IMR-90 (cell line): ENCODE data around the gene TACC2. TPM values are rescaled to one million over a fixed set of nuclear protein-coding genes. Genes with fewer than 3 reads are reported as not detected.

Experiments
- ATAC-seq: fragments of 200-7000 bp; cut with Tn5 transposase; 2 replicates; pipeline ENCODE4 v1.9.1; 2020; ENCODE audit warnings: low read depth, mild to moderate bottlenecking, moderate library complexity
- BruUV-seq: library from RNA; stranded (reverse); fragments of 400-500 nt; replicated peaks from 2 replicates; lab custom pipeline; 2021; lab: Mats Ljungman, UMichigan
- CTCF ChIA-PET: fragments of 300-600 bp; formaldehyde crosslinking; extraction: SDS; loops from one replicate; lab custom pipeline; 2021; ENCODE audit warnings: antibody characterized with exemption; lab: Yijun Ruan, JAX
- POLR2A ChIA-PET: fragments of 300-600 bp; sonication (Branson Sonifier 250); formaldehyde crosslinking; loops from one replicate; lab custom pipeline; 2022; ENCODE audit warnings: antibody characterized with exemption; ENCODE audit not compliant: unreplicated experiment; lab: Charles Lee
- DNase-seq: peaks from one replicate; pipeline ENCODE4 v3.0.0; 2013
- H2AFZ ChIP-seq: replicated peaks from 2 replicates; pipeline ENCODE3; 2013; ENCODE audit warnings: low read length, mild to moderate bottlenecking; ENCODE audit not compliant: poor library complexity
- H2AK5ac ChIP-seq: 2 replicates; pipeline ENCODE4 v1.6.1; 2013; ENCODE audit warnings: low read depth, low read length, inconsistent platforms
- H2AK9ac ChIP-seq: replicated peaks from 2 replicates; pipeline ENCODE3; 2013; ENCODE audit warnings: mild to moderate bottlenecking, low read depth, low read length, moderate library complexity; ENCODE audit not compliant: poor library complexity
- H2BK120ac ChIP-seq: 2 replicates; pipeline ENCODE4 v1.6.1; 2013; ENCODE audit warnings: low read depth, low read length, inconsistent platforms
- H2BK15ac ChIP-seq: 3 replicates; pipeline ENCODE4 v1.6.1; 2013; ENCODE audit warnings: low read depth, low read length, inconsistent platforms
- H2BK20ac ChIP-seq: 2 replicates; pipeline ENCODE4 v1.6.1; 2013; ENCODE audit warnings: low read depth, mild to moderate bottlenecking, inconsistent platforms, low read length, moderate library complexity
- H2BK5ac ChIP-seq: 2 replicates; pipeline ENCODE4 v1.6.1; 2013; ENCODE audit warnings: mild to moderate bottlenecking, low read depth, low read length, inconsistent platforms; ENCODE audit not compliant: poor library complexity, severe bottlenecking
- H3K14ac ChIP-seq: replicated peaks from 2 replicates; pipeline ENCODE4 v1.6.1; 2013; ENCODE audit warnings: low read depth, low read length, inconsistent platforms
- H3K18ac ChIP-seq: 2 replicates; pipeline ENCODE4 v1.6.1; 2013; ENCODE audit warnings: low read depth, low read length, control low read depth
- H3K23ac ChIP-seq: 2 replicates; pipeline ENCODE4 v1.6.1; 2013; ENCODE audit warnings: low read depth, low read length, inconsistent platforms
- H3K27ac ChIP-seq: 2 replicates; pipeline ENCODE4 v1.5.1; 2013; ENCODE audit warnings: mild to moderate bottlenecking, control low read depth, low read length; ENCODE audit not compliant: insufficient read depth
- H3K27me3 ChIP-seq: 2 replicates; pipeline ENCODE4 v1.6.1; 2013; ENCODE audit warnings: low read length; ENCODE audit not compliant: control insufficient read depth, insufficient read depth
- H3K36me3 ChIP-seq: 2 replicates; pipeline ENCODE4 v1.6.1; 2013; ENCODE audit warnings: low read length, mixed read lengths; ENCODE audit not compliant: control insufficient read depth, insufficient read depth
- H3K4ac ChIP-seq: 2 replicates; pipeline ENCODE4 v1.6.1; 2013; ENCODE audit warnings: low read depth, low read length, inconsistent platforms
- H3K4me1 ChIP-seq: 2 replicates; pipeline ENCODE4 v1.6.1; 2013; ENCODE audit warnings: low read length, mixed read lengths; ENCODE audit not compliant: control insufficient read depth, insufficient read depth
- H3K4me2 ChIP-seq: 2 replicates; pipeline ENCODE4 v1.6.1; 2013; ENCODE audit warnings: low read depth, mild to moderate bottlenecking, control low read depth, low read length, moderate library complexity
- H3K4me3 ChIP-seq: 2 replicates; pipeline ENCODE4 v1.5.1; 2013; ENCODE audit warnings: low read depth, mild to moderate bottlenecking, control low read depth, low read length, moderate library complexity; ENCODE audit not compliant: insufficient read depth
- H3K56ac ChIP-seq: 2 replicates; pipeline ENCODE4 v1.6.1; 2013; ENCODE audit warnings: low read length, inconsistent platforms; ENCODE audit not compliant: insufficient read depth; ENCODE audit errors: extremely low read depth
- H3K79me1 ChIP-seq, 2 experiments: 2 replicates each; pipeline ENCODE4 v1.6.1; 2013; ENCODE audit warnings: low read length in 2 of 2, inconsistent platforms in 1 of 2, low read depth in 1 of 2
- H3K9ac ChIP-seq: 2 replicates; pipeline ENCODE4 v1.6.1; 2013; ENCODE audit warnings: low read depth, low read length, control low read depth
- H3K9me1 ChIP-seq: 2 replicates; pipeline ENCODE4 v1.6.1; 2013; ENCODE audit warnings: low read length, inconsistent platforms; ENCODE audit not compliant: insufficient read depth
- H3K9me3 ChIP-seq: 2 replicates; pipeline ENCODE4 v1.6.1; 2013; ENCODE audit warnings: low read length; ENCODE audit not compliant: control insufficient read depth, insufficient read depth
- H4K20me1 ChIP-seq: 2 replicates; pipeline ENCODE4 v1.6.1; 2013; ENCODE audit warnings: low read length, inconsistent platforms; ENCODE audit not compliant: insufficient read depth
- H4K5ac ChIP-seq: 2 replicates; pipeline ENCODE4 v1.6.1; 2013; ENCODE audit warnings: mild to moderate bottlenecking, low read depth, low read length, control low read depth
- H4K8ac ChIP-seq, 2 experiments: 2 replicates each; pipeline ENCODE4 v1.6.1; 2013; ENCODE audit warnings: low read depth in 2 of 2, low read length in 2 of 2, control low read depth in 1 of 2, inconsistent platforms in 1 of 2
- H4K91ac ChIP-seq: 2 replicates; pipeline ENCODE4 v1.6.1; 2013; ENCODE audit warnings: low read depth, low read length, inconsistent platforms; ENCODE audit not compliant: insufficient read depth
- BHLHE40 ChIP-seq: fragments of 150-350 bp; IDR thresholded peaks from 2 replicates; pipeline ENCODE4 v1.6.1; 2016; ENCODE audit warnings: mild to moderate bottlenecking, low read depth, low read length
- CEBPB ChIP-seq: IDR thresholded peaks from 2 replicates; pipeline ENCODE4 v1.6.1; 2012; ENCODE audit warnings: low read depth, low read length, improper control_type of control experiment
- CHD1 ChIP-seq: IDR thresholded peaks from 2 replicates; pipeline ENCODE4 v1.6.1; 2012; ENCODE audit warnings: low read depth, low read length, improper control_type of control experiment
- FOS ChIP-seq: fragments of 150-350 bp; IDR thresholded peaks from 2 replicates; pipeline ENCODE4 v1.6.1; 2016; ENCODE audit warnings: low read depth, low read length
- MAFK ChIP-seq: IDR thresholded peaks from 2 replicates; pipeline ENCODE4 v1.6.1; 2012; ENCODE audit warnings: low read depth, low read length, improper control_type of control experiment
- MAZ ChIP-seq: IDR thresholded peaks from 2 replicates; pipeline ENCODE4 v1.6.1; 2012; ENCODE audit warnings: low read depth, mild to moderate bottlenecking, low read length, improper control_type of control experiment, moderate library complexity, borderline replicate concordance
- MXI1 ChIP-seq: IDR thresholded peaks from 2 replicates; pipeline ENCODE4 v1.6.1; 2012; ENCODE audit warnings: low read depth, mild to moderate bottlenecking, low read length, moderate library complexity, borderline replicate concordance
- NFE2L2 ChIP-seq: fragments of 150-350 bp; IDR thresholded peaks from 2 replicates; pipeline ENCODE4 v1.6.1; 2016; ENCODE audit warnings: low read depth, mild to moderate bottlenecking, low read length
- POLR2A ChIP-seq: IDR thresholded peaks from 2 replicates; pipeline ENCODE4 v1.6.1; 2012; ENCODE audit warnings: mild to moderate bottlenecking, low read depth, low read length
- RAD21 ChIP-seq: IDR thresholded peaks from 2 replicates; pipeline ENCODE4 v1.6.1; 2012; ENCODE audit warnings: low read length, improper control_type of control experiment
- RCOR1 ChIP-seq: IDR thresholded peaks from 2 replicates; pipeline ENCODE4 v1.6.1; 2012; ENCODE audit warnings: mild to moderate bottlenecking, low read length, improper control_type of control experiment; ENCODE audit not compliant: insufficient replicate concordance
- RFX5 ChIP-seq: IDR thresholded peaks from 2 replicates; pipeline ENCODE4 v1.8.0; 2012; ENCODE audit warnings: low read depth, mild to moderate bottlenecking, low read length, moderate library complexity
- WGBS, 2 experiments: methylation state at CpG; one replicate each; pipeline versions ENCODE4 v1.1.5 to v1.1.7; 2013; ENCODE audit warnings: missing lambda C conversion rate in 2 of 2; ENCODE audit not compliant: insufficient read length in 1 of 2; ENCODE audit errors: extremely low coverage in 2 of 2; 5-methylcytosine and 5-hydroxymethylcytosine counted together
- dilution Hi-C: fragments of 300-500 bp; cut with HindIII; formaldehyde crosslinking; loops from one replicate; pipeline ENCODE4 v1.14.3; 2018; ENCODE audit warnings: low sequenced_read_pairs; ENCODE audit not compliant: unreplicated experiment
- in situ Hi-C: fragments of 300-500 bp; cut with MboI; formaldehyde crosslinking; loops from 3 replicates; pipeline ENCODE4 v1.14.3; 2019; ENCODE audit warnings: low sequenced_read_pairs, inconsistent platforms, mixed read lengths
- intact Hi-C: fragments of 100-400 bp; cut with micrococcal nuclease; formaldehyde crosslinking; loops from 2 replicates; pipeline ENCODE4 v1.10.0; 2022
- polyA plus RNA-seq, 3 experiments: library from polyadenylated mRNA; depleted of rRNA; stranded (reverse); fragments of >200 nt; gene quantifications; 2 replicates each; pipeline ENCODE4 v1.2.3, GENCODE V29; 2012; ENCODE audit warnings: low replicate concordance in 1 of 3
- total RNA-seq: library from RNA; depleted of rRNA; stranded (reverse); fragments of >200 nt; gene quantifications from 2 replicates; pipeline ENCODE4 v1.2.3, GENCODE V29; 2012
- TF ChIP-seq, protein P1 (sequence below): conservative IDR thresholded peaks from 2 replicates; pipeline ENCODE4 v1.5.1; 2012; ENCODE audit warnings: mild to moderate bottlenecking, low read depth, low read length, improper control_type of control experiment
- TF ChIP-seq, protein P2 (sequence below): fragments of 150-350 bp; IDR thresholded peaks from 2 replicates; pipeline ENCODE4 v1.6.1; 2017; ENCODE audit warnings: mild to moderate bottlenecking, antibody characterized with exemption, low read length, low read depth
- TF ChIP-seq, protein P3 (sequence below): fragments of 150-350 bp; IDR thresholded peaks from 2 replicates; pipeline ENCODE4 v1.6.1; 2016; ENCODE audit warnings: low read depth, mild to moderate bottlenecking, low read length, moderate library complexity, borderline replicate concordance

The TACC2 gene
- total and polyA plus RNA-seq, 2 of the 4 experiments (the other 2 are of a cell fraction): 2.9 to 15.4 TPM

DNA sequence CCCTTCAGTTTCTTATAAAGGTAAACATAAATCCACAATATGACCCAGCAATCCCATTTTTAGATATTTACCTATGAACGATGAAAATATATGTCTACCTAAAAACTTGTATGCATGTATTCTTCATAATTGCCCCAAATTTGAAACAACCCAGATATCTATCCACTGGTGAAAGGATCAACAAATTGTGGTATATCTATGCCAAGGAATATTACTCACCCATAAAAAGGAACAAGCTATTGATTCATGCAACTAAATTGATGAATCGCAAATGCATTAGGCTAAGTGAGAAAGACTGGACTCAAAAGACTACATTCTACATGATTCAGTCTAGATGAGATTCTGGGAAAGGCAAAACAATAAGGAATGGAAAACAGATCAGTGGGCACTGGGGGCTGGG, 156.2 kb downstream of the TACC2 start:
- Histone ChIP-seq H3K4me3 (no peak overlapping the region), H3K18ac (no peak overlapping the region), H3K79me1 (peaks cover 6 to 75% of the 10 kb centered on the region in 2 experiments; a peak in 3 of 4 replicates), H3K9ac (no peak overlapping the region), H3K4me1 (peaks cover 29% of the 10 kb centered on the region), H4K8ac (no peak overlapping the region), H2AK5ac (no peak overlapping the region), H3K27me3 (no peaks in the 10 kb centered on the region), H3K36me3 (no peaks in the 10 kb centered on the region), H2AK9ac (no peak overlapping the region), H2BK15ac (no peak overlapping the region), H3K4ac (no peak overlapping the region), H3K56ac (no peak overlapping the region), H3K14ac (no peak overlapping the region), H3K4me2 (no peak overlapping the region), H3K9me1 (peaks cover 27% of the 10 kb centered on the region), H3K23ac (no peak overlapping the region), H4K5ac (no peak overlapping the region), H3K27ac (no peak overlapping the region), H2BK20ac (no peak overlapping the region), H4K20me1 (peaks cover 19% of the 10 kb centered on the region), H2AFZ (no peak overlapping the region), H2BK120ac (no peak overlapping the region), H3K9me3 (no peaks in the 10 kb centered on the region), H4K91ac (no peak overlapping the region), H2BK5ac (no peak overlapping the region)
- in situ Hi-C loops (loop anchor here (25.0 kb wide), 1 partner anchor 1017 kb away; the partner anchor contains the start of gene BUB3), intact Hi-C loops (no loop called here), dilution Hi-C loops (no loop called here)
- BruUV-seq: no TSS peak
- no peak for TF ChIP-seq NFE2L2
- TF ChIP-seq RFX5: no peak
- no peak for TF ChIP-seq RCOR1
- no peak for TF ChIP-seq RAD21
- TF ChIP-seq CEBPB: no peak
- TF ChIP-seq, protein P1, sequence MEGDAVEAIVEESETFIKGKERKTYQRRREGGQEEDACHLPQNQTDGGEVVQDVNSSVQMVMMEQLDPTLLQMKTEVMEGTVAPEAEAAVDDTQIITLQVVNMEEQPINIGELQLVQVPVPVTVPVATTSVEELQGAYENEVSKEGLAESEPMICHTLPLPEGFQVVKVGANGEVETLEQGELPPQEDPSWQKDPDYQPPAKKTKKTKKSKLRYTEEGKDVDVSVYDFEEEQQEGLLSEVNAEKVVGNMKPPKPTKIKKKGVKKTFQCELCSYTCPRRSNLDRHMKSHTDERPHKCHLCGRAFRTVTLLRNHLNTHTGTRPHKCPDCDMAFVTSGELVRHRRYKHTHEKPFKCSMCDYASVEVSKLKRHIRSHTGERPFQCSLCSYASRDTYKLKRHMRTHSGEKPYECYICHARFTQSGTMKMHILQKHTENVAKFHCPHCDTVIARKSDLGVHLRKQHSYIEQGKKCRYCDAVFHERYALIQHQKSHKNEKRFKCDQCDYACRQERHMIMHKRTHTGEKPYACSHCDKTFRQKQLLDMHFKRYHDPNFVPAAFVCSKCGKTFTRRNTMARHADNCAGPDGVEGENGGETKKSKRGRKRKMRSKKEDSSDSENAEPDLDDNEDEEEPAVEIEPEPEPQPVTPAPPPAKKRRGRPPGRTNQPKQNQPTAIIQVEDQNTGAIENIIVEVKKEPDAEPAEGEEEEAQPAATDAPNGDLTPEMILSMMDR: no peak
- TF ChIP-seq FOS: no peak
- TF ChIP-seq MAZ: no peak
- TF ChIP-seq BHLHE40: no peak
- TF ChIP-seq CHD1: no peak
- TF ChIP-seq MAFK: no peak
- TF ChIP-seq POLR2A: no peak
- TF ChIP-seq, protein P2, sequence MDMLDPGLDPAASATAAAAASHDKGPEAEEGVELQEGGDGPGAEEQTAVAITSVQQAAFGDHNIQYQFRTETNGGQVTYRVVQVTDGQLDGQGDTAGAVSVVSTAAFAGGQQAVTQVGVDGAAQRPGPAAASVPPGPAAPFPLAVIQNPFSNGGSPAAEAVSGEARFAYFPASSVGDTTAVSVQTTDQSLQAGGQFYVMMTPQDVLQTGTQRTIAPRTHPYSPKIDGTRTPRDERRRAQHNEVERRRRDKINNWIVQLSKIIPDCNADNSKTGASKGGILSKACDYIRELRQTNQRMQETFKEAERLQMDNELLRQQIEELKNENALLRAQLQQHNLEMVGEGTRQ: no peak
- TF ChIP-seq, protein P3, sequence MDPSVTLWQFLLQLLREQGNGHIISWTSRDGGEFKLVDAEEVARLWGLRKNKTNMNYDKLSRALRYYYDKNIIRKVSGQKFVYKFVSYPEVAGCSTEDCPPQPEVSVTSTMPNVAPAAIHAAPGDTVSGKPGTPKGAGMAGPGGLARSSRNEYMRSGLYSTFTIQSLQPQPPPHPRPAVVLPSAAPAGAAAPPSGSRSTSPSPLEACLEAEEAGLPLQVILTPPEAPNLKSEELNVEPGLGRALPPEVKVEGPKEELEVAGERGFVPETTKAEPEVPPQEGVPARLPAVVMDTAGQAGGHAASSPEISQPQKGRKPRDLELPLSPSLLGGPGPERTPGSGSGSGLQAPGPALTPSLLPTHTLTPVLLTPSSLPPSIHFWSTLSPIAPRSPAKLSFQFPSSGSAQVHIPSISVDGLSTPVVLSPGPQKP: no peak
- no peak for TF ChIP-seq MXI1
- CTCF ChIA-PET: no interaction called here
- WGBS, 2 experiments: no CpG with 5 or more reads among the region's 2 CpGs
- ATAC-seq: no peak
- no peak for DNase-seq
- POLR2A ChIA-PET: no interaction called here
